A673 (cell line): Measurements from ENCODE around the gene NPIPA1. TPM values are rescaled to one million over a fixed set of nuclear protein-coding genes. Genes with fewer than 3 reads are reported as not detected.

Experiments
- BruUV-seq: library from RNA; stranded (reverse); fragments of 400-500 nt; replicated peaks from 2 replicates; lab custom pipeline; 2021; lab: Mats Ljungman, UMichigan
- CTCF ChIA-PET: fragments of 300-600 bp; sonication (Branson Sonifier 250); formaldehyde crosslinking; loops from one replicate; lab custom pipeline; 2022; ENCODE audit warnings: antibody characterized with exemption; lab: Charles Lee
- POLR2A ChIA-PET: fragments of 300-600 bp; sonication (Branson Sonifier 250); formaldehyde crosslinking; loops from one replicate; lab custom pipeline; 2022; ENCODE audit warnings: antibody characterized with exemption; ENCODE audit not compliant: low non-redundant PET; lab: Charles Lee
- DNase-seq: peaks from one replicate; pipeline ENCODE4 v3.0.0-alpha.2; 2015; ENCODE audit warnings: low spot score
- H3K27ac ChIP-seq: fragments of 200-600 bp; sonication (generic); 2 replicates; pipeline ENCODE4 v1.5.1; 2016; ENCODE audit warnings: mixed run types, low read depth, mild to moderate bottlenecking, mixed read lengths, antibody characterized with exemption, low read length; ENCODE audit not compliant: poor library complexity, severe bottlenecking
- H3K27me3 ChIP-seq: fragments of 200-600 bp; sonication (generic); replicated peaks from 2 replicates; pipeline ENCODE4 v1.6.1; 2017; ENCODE audit warnings: mixed run types, low read depth, mild to moderate bottlenecking, mixed read lengths, antibody characterized with exemption, low read length; ENCODE audit not compliant: insufficient read depth, poor library complexity
- H3K36me3 ChIP-seq: fragments of 200-600 bp; sonication (generic); 2 replicates; pipeline ENCODE4 v1.6.1; 2016; ENCODE audit warnings: mixed run types, mild to moderate bottlenecking, mixed read lengths, antibody characterized with exemption, low read length; ENCODE audit not compliant: insufficient read depth, poor library complexity, severe bottlenecking
- H3K4me1 ChIP-seq: fragments of 200-600 bp; sonication (generic); 2 replicates; pipeline ENCODE4 v1.6.1; 2017; ENCODE audit warnings: mixed run types, mild to moderate bottlenecking, mixed read lengths, antibody characterized with exemption, low read length; ENCODE audit not compliant: insufficient read depth, poor library complexity, severe bottlenecking
- H3K4me3 ChIP-seq: fragments of 200-600 bp; sonication (generic); 2 replicates; pipeline ENCODE4 v1.5.1; 2016; ENCODE audit warnings: low read depth, mixed run types, mild to moderate bottlenecking, mixed read lengths, low read length; ENCODE audit not compliant: poor library complexity, severe bottlenecking
- H3K9me3 ChIP-seq: fragments of 200-600 bp; sonication (generic); 2 replicates; pipeline ENCODE4 v1.6.1; 2016; ENCODE audit warnings: mixed run types, low read depth, mild to moderate bottlenecking, mixed read lengths, antibody characterized with exemption, low read length; ENCODE audit not compliant: poor library complexity, severe bottlenecking
- EZH2 ChIP-seq: fragments of 200-600 bp; sonication (generic); IDR thresholded peaks from 2 replicates; pipeline ENCODE4 v1.6.1; 2017; ENCODE audit warnings: borderline replicate concordance, low read depth, mild to moderate bottlenecking, mixed read lengths, antibody characterized with exemption, low read length; ENCODE audit not compliant: poor library complexity, severe bottlenecking
- intact Hi-C: fragments of 100-400 bp; cut with micrococcal nuclease; formaldehyde crosslinking; loops from one replicate; pipeline ENCODE4 v1.10.0; 2022; ENCODE audit not compliant: unreplicated experiment
- total RNA-seq: library from RNA; stranded (reverse); gene quantifications from 2 replicates; pipeline ENCODE4 v1.2.3, GENCODE V29; 2021
- TF ChIP-seq, protein P1 (sequence below): fragments of 300-800, 200-600 bp; sonication (generic); conservative IDR thresholded peaks from 2 replicates; pipeline ENCODE4 v1.5.1; 2017; ENCODE audit warnings: low read depth, mild to moderate bottlenecking, antibody characterized with exemption, low read length, moderate library complexity, mixed read lengths

The NPIPA1 gene
- total RNA-seq, 1 experiment from 2014 or later = 161 TPM

DNA sequence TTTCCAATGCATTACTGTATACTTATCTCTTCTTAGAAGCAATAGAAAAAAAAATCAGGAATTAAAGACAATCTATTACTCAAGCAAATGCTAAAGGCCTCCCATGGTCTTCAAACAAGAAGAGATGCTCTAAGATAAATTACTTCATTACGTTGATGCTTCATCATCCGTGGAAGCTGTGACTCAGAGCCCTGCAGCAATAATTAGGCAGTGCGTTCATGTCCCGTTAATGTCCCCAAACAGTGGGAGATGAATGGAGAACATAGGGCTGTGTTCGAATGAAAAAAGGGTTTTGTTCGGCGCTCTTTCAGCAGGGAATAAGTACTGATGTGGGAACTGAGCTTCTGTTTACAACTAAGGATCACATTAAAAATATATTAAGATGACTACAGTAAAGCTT, 21.7 kb downstream of the NPIPA1 start:
- no TSS peak for BruUV-seq
- H3K9me3 ChIP-seq = peaks cover 6% of the 10 kb centered on the region
- ChIA-PET POLR2A (interaction anchor here (0.6 kb wide), 1 partner anchor 469 kb away, joined by 7 read pairs; no protein-coding TSS in a partner anchor), CTCF (no interaction called here)
- DNase-seq = peak; percentile 75
- H3K27me3 ChIP-seq = no peaks in the 10 kb centered on the region
- no peaks in the 10 kb centered on the region for H3K36me3 ChIP-seq
- H3K4me1 ChIP-seq = no peaks in the 10 kb centered on the region
- no peak overlapping the region for H3K4me3 ChIP-seq
- intact Hi-C loops = no loop called here
- TF ChIP-seq, protein P1, sequence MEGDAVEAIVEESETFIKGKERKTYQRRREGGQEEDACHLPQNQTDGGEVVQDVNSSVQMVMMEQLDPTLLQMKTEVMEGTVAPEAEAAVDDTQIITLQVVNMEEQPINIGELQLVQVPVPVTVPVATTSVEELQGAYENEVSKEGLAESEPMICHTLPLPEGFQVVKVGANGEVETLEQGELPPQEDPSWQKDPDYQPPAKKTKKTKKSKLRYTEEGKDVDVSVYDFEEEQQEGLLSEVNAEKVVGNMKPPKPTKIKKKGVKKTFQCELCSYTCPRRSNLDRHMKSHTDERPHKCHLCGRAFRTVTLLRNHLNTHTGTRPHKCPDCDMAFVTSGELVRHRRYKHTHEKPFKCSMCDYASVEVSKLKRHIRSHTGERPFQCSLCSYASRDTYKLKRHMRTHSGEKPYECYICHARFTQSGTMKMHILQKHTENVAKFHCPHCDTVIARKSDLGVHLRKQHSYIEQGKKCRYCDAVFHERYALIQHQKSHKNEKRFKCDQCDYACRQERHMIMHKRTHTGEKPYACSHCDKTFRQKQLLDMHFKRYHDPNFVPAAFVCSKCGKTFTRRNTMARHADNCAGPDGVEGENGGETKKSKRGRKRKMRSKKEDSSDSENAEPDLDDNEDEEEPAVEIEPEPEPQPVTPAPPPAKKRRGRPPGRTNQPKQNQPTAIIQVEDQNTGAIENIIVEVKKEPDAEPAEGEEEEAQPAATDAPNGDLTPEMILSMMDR = no peak
- TF ChIP-seq EZH2 = no peak
- H3K27ac ChIP-seq = no peak overlapping the region

DNA sequence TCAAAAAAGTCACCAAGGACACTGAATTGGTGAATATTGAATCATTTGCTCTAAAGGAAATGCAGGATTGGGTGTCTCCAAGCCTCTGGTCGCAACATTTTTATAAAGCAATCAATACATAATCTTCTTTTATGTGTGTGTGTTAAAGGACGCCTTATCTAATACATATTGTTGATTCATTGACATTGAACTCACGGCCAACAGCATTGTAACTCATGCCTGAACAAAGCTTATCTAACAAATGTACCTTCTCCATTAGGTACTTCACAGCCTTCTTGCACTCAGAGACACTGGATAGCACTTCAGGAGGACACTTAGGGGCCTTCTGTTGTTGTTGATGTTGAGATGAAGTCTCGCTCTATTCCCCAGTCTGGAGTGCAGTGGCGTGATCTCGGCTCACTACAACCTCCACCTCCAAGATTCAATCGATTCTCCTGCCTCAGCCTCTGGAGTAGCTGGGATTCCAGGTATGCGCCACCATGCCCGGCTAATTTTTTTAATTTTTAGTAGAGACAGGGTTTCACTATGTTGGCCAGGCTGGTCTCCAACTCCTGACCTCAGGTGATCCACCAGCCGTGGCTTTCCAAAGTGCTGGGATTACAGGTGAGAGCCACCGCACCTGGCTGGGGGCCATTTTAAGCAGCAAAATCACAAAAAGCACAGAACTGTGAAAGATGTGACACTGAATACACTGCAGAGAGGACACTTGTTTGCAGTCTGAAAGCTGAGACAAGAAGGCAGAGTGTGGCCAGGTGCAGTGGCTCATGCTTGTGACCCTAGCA, 24.4 kb downstream of the NPIPA1 start:
- Histone ChIP-seq H3K27ac (no peak overlapping the region), H3K27me3 (no peaks in the 10 kb centered on the region), H3K36me3 (no peaks in the 10 kb centered on the region), H3K9me3 (peaks cover 6% of the 10 kb centered on the region), H3K4me1 (no peaks in the 10 kb centered on the region), H3K4me3 (no peak overlapping the region)
- no TSS peak for BruUV-seq
- CTCF ChIA-PET = no interaction called here
- no peak for TF ChIP-seq EZH2
- intact Hi-C loops = no loop called here
- DNase-seq = no peak
- POLR2A ChIA-PET = no interaction called here

DNA sequence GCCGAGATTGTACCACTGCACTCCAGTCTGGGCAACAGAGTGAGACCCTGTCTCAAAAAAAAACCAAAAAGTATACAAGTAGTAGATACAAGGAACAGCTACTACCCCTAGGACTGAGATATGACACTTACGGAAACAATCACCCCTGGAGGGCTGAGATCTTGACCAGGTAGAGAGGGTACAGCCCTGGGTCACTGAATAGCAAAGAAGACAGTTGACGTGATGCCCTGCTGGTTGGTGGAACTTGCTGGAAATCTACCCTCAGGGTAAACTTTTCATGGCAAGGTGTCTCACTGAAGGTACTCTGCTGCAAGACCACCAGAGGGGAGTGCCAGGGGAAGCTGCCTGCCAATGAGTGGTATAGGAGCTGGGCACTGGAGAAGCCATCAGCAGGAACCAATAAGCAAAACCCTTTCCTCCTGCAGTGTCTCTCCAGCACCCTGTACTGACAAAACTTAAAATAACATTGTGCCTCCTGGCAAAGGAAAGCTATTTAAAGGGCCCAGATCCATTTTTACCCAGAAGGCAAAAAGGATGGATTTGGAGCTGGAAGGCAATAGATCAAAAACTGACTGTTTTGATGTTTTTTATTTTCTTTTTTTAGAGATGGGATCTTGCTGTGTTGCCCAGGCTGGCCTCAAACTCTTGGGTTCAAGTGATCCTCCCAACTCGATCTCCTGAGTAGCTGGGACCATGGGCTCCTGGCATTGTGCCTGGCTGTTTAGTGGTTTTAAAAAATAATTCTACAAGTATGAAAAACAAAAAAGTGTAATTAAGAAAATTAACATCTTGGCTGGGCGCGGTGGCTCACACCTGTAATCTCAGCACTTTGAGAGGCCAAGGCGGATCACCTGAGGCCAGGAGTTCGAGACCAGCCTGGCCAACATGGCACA, 26.3 kb downstream of the NPIPA1 start:
- H3K27ac ChIP-seq = no peak overlapping the region
- BruUV-seq = no TSS peak
- no peaks in the 10 kb centered on the region for H3K4me1 ChIP-seq
- no peak for DNase-seq
- H3K4me3 ChIP-seq = no peak overlapping the region
- ChIA-PET POLR2A (no interaction called here), CTCF (no interaction called here)
- intact Hi-C loops = no loop called here
- H3K9me3 ChIP-seq = peaks cover 6% of the 10 kb centered on the region
- no peaks in the 10 kb centered on the region for H3K36me3 ChIP-seq
- no peaks in the 10 kb centered on the region for H3K27me3 ChIP-seq
- no peak for TF ChIP-seq EZH2
- TF ChIP-seq, protein P1 = no peak
